Stimulated activated CD4-positive, alpha-beta T cell treated with anti-CD3 and anti-CD28 coated beads, TNF-alpha, amount 100 ng/mL, for 4 hours (primary cell): ENCODE data around the gene SPATA22.
"Not testable (repeated sequence)": the region's sequence is repeated elsewhere in the genome, so short reads cannot be mapped to it uniquely, and the experiment has no call there.

Source experiments
- DNase-seq, 3 experiments: peaks; one replicate each; pipeline ENCODE4 v3.0.0-alpha.2; 2020; ENCODE audit warnings: low read depth in 3 of 3

The SPATA22 gene

GRCh38 chr17:3471599-3471998 lies at the start of gene SPATA22:
TSS of gene SPATA22 (minus strand) at chr17:3471819. CDS start at chr17:3469325, 2,494 bp downstream.
- no peak for DNase-seq

GRCh38 chr17:3519472-3519871 lies 47.9 kb upstream of the SPATA22 start:
- not testable (repeated sequence) for DNase-seq

GRCh38 chr17:3514873-3515272 lies 43.3 kb upstream of the SPATA22 start:
- DNase-seq: no peak

- not testable (repeated sequence) for DNase-seq
Measured at GRCh38 chr17:3514167-3514566, 42.5 kb upstream of the SPATA22 start.

- no peak for DNase-seq
Measured at GRCh38 chr17:3513305-3514035, 41.9 kb upstream of the SPATA22 start.

GRCh38 chr17:3512505-3513171 lies 41.0 kb upstream of the SPATA22 start:
- no peak for DNase-seq

GRCh38 chr17:3511852-3512504 lies 40.4 kb upstream of the SPATA22 start:
- DNase-seq: no peak

GRCh38 chr17:3510090-3510489 lies 38.5 kb upstream of the SPATA22 start:
- DNase-seq: no peak

- no peak for DNase-seq
Measured at GRCh38 chr17:3507869-3508268, 36.2 kb upstream of the SPATA22 start.

- DNase-seq: no peak
Measured at GRCh38 chr17:3507071-3507470, 35.5 kb upstream of the SPATA22 start.

- DNase-seq: no peak
Measured at GRCh38 chr17:3506054-3506453, 34.4 kb upstream of the SPATA22 start.

- DNase-seq: no peak
Measured at GRCh38 chr17:3505008-3505407, 33.4 kb upstream of the SPATA22 start.

- DNase-seq: no peak
Measured at GRCh38 chr17:3503285-3503684, 31.7 kb upstream of the SPATA22 start.

- no peak for DNase-seq
Measured at GRCh38 chr17:3502466-3502865, 30.8 kb upstream of the SPATA22 start.

GRCh38 chr17:3501344-3501743 lies 29.7 kb upstream of the SPATA22 start:
- DNase-seq: no peak

- DNase-seq: no peak
Measured at GRCh38 chr17:3497101-3497500, 25.5 kb upstream of the SPATA22 start.

GRCh38 chr17:3485481-3486068 lies 14.0 kb upstream of the SPATA22 start:
- DNase-seq: no peak

- DNase-seq: no peak
Measured at GRCh38 chr17:3482852-3483251, 11.2 kb upstream of the SPATA22 start.

- DNase-seq: no peak
Measured at GRCh38 chr17:3479988-3480387, 8.4 kb upstream of the SPATA22 start.

GRCh38 chr17:3475812-3476610 lies 4.4 kb upstream of the SPATA22 start, which contains the start of gene ASPA:
TSS of gene ASPA (plus strand) at chr17:3475997. CDS start at chr17:3476160, 163 bp downstream.
- no peak for DNase-seq

- no peak for DNase-seq
Measured at GRCh38 chr17:3475251-3475685, 3.6 kb upstream of the SPATA22 start.
